Measurements from ENCODE around the gene RUVBL2.
A peak's percentile ranks its signal among the peaks of the same experiment; 100 is the strongest.
"Not testable (repeated sequence)": the region's sequence is repeated elsewhere in the genome, so short reads cannot be mapped to it uniquely, and the experiment has no call there.

The RUVBL2 gene

DNA sequence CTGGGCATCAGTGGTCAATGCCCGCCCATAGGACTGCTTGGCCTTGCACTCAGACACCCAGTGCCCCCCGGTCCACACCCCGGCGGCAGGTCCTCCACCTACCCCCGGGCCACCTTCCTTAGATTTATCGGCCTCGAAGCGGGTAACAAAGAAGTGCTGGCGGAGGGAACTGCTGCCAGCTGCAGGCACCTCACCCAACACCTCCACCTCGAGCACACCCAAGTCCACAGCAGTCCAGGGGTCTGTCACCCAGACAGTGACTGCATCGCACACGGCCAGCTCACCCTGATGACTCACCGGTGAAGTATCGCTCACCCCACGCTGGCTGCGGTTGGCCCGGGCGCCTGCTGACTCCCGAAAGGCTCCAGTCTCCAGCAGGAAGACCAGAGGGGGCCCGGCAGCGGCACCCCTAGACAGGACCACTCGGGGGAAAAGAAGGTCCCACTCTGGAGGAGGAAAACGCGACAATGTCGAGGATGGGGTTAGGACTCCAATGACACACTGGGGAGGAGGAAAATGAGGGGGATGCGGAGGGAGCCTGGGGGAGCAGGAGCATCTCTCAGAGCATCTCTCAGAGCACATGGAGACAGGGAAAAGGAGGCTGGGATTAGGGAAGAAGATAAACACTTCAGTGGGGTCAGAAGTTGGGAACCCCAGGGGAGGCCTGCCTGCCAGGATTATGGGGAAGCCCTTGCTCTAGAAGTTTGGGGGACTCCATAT lies 45.0 kb downstream of the RUVBL2 start:
- DNase-seq (ENCODE audit: extremely low read depth in 1 of 2, low read depth in 1 of 2): not testable (repeated sequence)

DNA sequence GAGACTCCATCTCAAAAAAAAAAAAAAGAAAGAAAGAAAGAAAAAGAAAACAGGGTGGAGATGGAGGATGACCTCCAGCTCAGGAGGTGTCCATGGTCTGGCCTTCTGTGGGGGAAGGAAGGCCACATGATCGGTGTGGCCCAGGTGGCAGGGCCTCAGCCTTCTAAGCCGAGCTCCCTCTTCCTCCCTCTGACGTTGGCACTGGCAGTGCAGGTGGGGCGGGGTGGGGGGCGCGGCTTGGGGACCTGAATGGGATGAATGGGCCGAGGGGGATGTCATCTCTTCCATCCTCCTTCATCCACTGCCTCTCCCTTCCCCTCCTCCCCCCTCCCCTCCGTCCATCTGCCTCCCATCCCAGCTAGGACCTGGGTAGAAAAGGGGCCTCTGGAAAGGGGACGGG lies 46.0 kb downstream of the RUVBL2 start:
- not testable (repeated sequence) for DNase-seq (ENCODE audit: extremely low read depth in 1 of 2, low read depth in 1 of 2)

DNA sequence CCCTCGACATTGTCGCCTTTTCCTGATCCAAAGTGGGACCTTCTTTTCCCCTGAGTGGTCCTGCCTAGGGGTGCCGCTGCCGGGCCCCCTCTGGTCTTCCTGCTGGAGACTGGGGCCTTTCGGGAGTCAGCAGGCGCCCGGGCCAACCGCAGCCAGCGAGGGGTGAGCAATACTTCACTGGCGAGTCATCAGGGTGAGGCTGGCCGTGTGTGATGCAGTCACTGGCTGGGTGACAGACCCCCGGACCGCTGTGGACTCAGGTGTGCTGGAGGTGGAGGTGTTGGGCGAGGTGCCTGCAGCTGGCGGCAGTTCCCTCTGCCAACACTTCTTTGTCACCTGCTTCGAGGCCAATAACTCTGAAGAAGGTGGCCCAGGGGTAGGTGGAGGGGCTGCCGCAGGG lies 48.5 kb downstream of the RUVBL2 start:
- no peak for DNase-seq (ENCODE audit: extremely low read depth in 1 of 2, low read depth in 1 of 2)

- not testable (repeated sequence) for DNase-seq (ENCODE audit: extremely low read depth in 1 of 2, low read depth in 1 of 2)
Measured at GRCh38 chr19:49042666-49043065, 49.0 kb downstream of the RUVBL2 start.

DNA sequence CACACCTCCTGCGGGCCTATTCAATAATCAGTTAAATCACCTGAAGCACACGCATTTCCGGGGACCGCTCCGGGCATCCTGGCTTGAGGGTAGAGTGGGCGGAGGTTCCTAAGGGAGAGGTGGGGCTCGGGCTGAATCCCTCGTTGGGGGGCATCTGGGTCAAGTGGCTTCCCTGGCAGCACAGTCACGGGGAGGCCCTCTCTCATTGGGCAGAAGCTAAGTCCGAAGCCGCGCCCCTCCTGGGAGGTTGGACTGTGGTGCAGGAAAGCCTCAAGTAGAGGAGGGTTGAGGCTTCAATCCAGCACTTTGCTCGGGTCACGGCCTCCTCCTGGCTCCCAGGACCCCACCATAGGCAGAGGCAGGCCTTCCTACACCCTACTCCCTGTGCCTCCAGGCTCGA lies 49.9 kb downstream of the RUVBL2 start, which contains the start of gene CGB5:
Gene CGB5 (plus strand): TSS at position 301 of the 400 bp plus-strand sequence. CDS start 362 bp downstream, outside the sequence.
- not testable (repeated sequence) for DNase-seq (ENCODE audit: extremely low read depth in 1 of 2, low read depth in 1 of 2)

DNA sequence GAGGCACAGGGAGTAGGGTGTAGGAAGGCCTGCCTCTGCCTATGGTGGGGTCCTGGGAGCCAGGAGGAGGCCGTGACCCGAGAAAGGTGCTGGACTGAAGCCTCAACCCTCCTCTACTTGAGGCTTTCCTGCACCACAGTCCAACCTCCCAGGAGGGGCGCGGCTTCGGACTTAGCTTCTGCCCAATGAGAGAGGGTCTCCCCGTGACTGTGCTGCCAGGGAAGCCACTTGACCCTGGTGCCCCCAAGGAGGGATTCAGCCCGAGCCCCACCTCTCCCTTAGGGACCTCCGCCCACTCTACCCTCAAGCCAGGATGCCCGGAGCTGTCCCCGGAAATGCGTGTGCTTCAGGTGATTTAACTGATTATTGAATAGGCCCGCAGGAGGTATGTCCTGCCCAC lies 55.3 kb downstream of the RUVBL2 start, which contains the start of gene CGB8:
Gene CGB8 (minus strand): TSS at position 101 of the 400 bp plus-strand sequence. CDS start 372 bp downstream, outside the sequence.
- not testable (repeated sequence) for DNase-seq (ENCODE audit: extremely low read depth in 1 of 2, low read depth in 1 of 2)

- not testable (repeated sequence) for DNase-seq (ENCODE audit: extremely low read depth in 1 of 2, low read depth in 1 of 2)
Measured at GRCh38 chr19:49049834-49050233, 56.1 kb downstream of the RUVBL2 start.

DNA sequence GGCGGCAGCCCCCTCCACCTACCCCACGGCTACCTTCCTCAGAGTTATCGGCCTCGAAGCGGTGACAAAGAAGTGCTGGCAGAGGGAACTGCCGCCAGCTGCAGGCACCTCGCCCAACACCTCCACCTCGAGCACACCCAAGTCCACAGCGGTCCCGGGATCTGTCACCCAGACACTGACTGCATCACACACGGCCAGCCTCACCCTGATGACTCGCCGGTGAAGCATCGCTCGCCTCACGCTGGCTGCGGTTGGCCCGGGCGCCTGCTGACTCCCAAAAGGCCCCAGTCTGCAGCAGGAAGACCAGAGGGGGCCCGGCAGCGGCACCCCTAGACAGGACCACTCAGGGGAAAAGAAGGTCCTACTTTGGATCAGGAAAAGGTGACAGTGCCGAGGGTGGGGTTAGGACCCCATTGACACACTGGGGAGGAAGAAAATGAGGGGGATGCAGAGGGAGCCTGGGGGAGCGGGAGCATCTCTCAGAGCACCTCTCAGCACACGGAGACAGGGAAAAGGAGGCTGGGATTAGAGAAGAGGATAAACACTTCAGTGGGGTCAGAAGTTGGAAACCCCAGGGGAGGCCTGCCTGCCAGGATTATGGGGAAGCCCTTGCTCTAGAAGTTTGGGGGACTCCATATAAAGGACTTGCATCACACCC lies 56.8 kb downstream of the RUVBL2 start:
- not testable (repeated sequence) for DNase-seq (ENCODE audit: extremely low read depth in 1 of 2, low read depth in 1 of 2)

DNA sequence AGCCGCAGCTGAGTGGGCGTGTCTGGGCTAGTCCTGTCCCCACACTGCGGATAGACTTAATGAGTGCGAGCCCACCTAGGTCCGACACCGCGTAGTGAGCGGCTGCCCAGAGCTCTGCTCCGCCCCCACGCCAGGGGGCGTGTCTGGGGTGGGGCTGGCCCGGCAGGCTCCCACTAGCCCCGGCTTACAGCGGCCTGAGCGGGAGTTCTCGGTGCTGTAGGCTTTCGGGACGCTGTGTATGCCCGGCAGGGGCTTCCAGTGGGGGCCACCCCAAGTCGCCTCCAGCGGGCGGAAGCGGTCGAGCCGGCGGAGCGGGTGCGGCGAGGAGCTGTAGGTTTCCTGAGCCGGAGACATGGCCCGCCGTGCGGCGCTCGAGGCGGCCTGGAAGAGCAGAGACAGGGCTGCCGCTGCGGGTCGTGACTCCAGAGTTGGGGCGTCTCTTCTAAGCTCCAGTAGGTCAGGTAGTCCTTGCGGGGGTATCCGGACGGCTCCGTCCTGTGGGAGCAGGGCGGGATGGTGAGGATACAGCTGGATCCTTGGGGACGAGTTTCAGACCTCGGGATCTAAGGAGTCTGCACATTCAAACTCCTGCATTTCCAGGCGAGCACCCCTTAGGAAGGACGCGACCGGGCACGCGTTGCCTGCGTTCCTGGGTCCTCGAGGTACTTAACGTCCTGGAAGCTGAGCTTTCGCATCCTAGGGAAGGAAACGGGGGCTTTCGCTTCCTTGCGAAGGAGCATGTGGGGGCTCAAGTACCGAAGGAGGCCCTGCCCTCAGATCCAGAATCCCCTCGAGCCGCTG lies 62.6 kb downstream of the RUVBL2 start:
- peak in 1 of 2 donors; percentile 38 for DNase-seq (ENCODE audit: extremely low read depth in 1 of 2, low read depth in 1 of 2)

GRCh38 chr19:49056902-49057596 lies 63.4 kb downstream of the RUVBL2 start:
- not testable (repeated sequence) for DNase-seq (ENCODE audit: extremely low read depth in 1 of 2, low read depth in 1 of 2)

GRCh38 chr19:49057636-49058234 lies 64.0 kb downstream of the RUVBL2 start, which contains the start of gene CGB7:
Gene CGB7 (minus strand): TSS chr19:49057749. CDS start chr19:49055375, 2,374 bp downstream.
- peak in 1 of 2 donors; percentile 18 for DNase-seq (ENCODE audit: extremely low read depth in 1 of 2, low read depth in 1 of 2)

- DNase-seq (ENCODE audit: extremely low read depth in 1 of 2, low read depth in 1 of 2): no peak
Measured at GRCh38 chr19:49058562-49058961, 64.9 kb downstream of the RUVBL2 start.

GRCh38 chr19:49059053-49059452 lies 65.4 kb downstream of the RUVBL2 start:
- DNase-seq (ENCODE audit: extremely low read depth in 1 of 2, low read depth in 1 of 2): no peak

GRCh38 chr19:49061000-49061399 lies 67.3 kb downstream of the RUVBL2 start:
- DNase-seq (ENCODE audit: extremely low read depth in 1 of 2, low read depth in 1 of 2): no peak

- DNase-seq (ENCODE audit: extremely low read depth in 1 of 2, low read depth in 1 of 2): no peak
Measured at GRCh38 chr19:49061445-49061844, 67.8 kb downstream of the RUVBL2 start.

DNA sequence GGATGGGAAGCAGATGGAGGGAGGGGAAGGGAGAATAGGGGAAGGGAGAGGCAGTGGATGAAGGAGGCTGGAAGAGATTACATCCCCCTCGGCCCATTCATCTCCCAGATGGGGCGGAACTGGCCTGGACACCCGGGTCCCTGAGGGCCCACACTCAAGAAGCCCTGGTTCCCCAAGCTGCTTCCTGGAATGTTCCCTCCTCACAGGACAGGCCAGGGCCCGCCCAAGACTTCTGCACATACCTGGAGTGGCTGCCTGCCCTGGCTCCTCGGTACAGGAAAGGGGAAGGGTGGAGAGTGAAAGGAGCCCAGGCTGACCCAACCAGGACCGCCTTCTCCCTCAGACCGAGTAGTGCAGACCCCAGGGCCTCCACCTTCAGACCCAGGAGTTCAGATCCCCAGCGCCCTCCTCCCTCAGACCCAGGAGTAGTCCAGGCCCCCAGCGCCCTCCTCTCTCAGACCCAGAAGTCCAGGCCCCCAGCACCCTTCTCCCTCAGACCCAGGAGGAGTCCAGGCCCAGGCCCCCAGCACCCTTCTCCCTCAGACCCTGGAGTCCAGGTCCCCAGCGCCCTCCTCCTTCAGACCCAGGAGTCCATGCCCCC lies 70.4 kb downstream of the RUVBL2 start:
- DNase-seq (ENCODE audit: extremely low read depth in 1 of 2, low read depth in 1 of 2): no peak

- no peak for DNase-seq (ENCODE audit: extremely low read depth in 1 of 2, low read depth in 1 of 2)
Measured at GRCh38 chr19:49064768-49065611, 71.3 kb downstream of the RUVBL2 start, which contains the start of gene NTF4. Gene NTF4 (minus strand): TSS chr19:49064818. CDS start chr19:49061997, 2,821 bp downstream.

All from activated CD8-positive, alpha-beta memory T cell treated with anti-CD3 and anti-CD28 coated beads for 1 hour (primary cell).